Measurements from ENCODE around the gene DHRS13.

Gene DHRS13

DNA sequence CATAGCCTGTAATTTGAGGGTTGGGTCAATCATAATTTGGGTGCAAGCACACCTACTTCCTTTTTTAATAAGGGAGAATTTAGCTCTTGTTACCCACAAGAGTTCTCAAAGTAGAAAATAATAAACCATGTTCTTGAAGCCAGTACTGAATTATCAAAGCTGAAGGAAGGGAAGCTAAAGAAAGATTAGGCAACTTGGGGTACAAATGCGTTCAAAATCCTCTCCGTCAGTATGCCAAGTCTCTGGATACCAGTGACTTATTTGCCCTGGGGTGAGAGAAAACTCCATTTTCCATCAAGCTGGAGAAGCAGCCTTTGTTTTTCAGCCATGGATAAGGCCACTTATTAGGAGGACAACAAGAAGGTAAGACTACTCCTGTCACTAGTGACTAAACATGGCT, 23.5 kb upstream of the DHRS13 start:
- CTCF ChIA-PET = interaction anchor here (1.1 to 2.2 kb wide), 5 partner anchors 10 to 177 kb away, joined by 3 to 8 read pairs (median 6); no protein-coding TSS in a partner anchor
- Mint-ChIP-seq H3K9me3 (peaks cover 4% of the 10 kb centered on the region), H3K4me3 (peak overlapping the region; percentile 13), H3K4me1 (peaks cover 52% of the 10 kb centered on the region), H3K36me3 (peaks cover 75% of the 10 kb centered on the region), H3K27ac (peak overlapping the region; percentile 96), H3K27me3 (no peaks in the 10 kb centered on the region)
- DNase-seq = no peak

DNA sequence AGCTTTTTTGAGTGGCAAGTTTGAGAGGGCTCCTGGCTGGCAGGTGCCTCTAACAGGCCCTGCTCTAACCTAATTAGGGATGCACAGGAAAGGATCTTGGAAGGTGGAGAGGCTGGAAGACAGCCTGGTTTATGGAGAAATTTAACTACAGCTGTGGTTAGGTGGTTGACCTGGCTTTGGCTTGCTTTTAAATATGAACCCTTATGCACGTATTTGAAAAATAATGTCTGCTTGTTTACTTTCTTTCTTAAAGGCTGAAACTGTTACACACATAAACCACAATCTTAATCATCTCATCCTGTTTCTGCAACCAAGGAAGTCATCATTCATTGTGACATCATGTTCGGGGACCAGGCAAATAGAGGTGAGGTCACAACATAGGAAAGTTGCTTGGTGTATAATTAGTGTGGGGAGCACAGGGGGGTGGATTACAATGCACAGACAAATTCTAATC, 23.1 kb upstream of the DHRS13 start:
- Mint-ChIP-seq H3K4me1 (peaks cover 52% of the 10 kb centered on the region), H3K4me3 (peak overlapping the region; percentile 13), H3K27ac (peak overlapping the region; percentile 96), H3K27me3 (no peaks in the 10 kb centered on the region), H3K36me3 (peaks cover 76% of the 10 kb centered on the region), H3K9me3 (peaks cover 4% of the 10 kb centered on the region)
- peak; percentile 62 for DNase-seq
- CTCF ChIA-PET = interaction anchor here (1.0 to 2.2 kb wide), 6 partner anchors 9 to 191 kb away, joined by 3 to 8 read pairs (median 6); no protein-coding TSS in a partner anchor

- no peaks in the 10 kb centered on the region for H3K9me3 Mint-ChIP-seq
- peak overlapping the region; percentile 26 for H3K27ac Mint-ChIP-seq
- DNase-seq = no peak
- H3K4me3 Mint-ChIP-seq = no peak overlapping the region
- peaks cover 84% of the 10 kb centered on the region for H3K36me3 Mint-ChIP-seq
- H3K4me1 Mint-ChIP-seq = peaks cover 13% of the 10 kb centered on the region
- CTCF ChIA-PET = interaction anchor here (1.1 to 1.3 kb wide), 2 partner anchors 72 to 194 kb away, joined by 3 to 4 read pairs; partner anchors contain the start of gene TLCD1
- H3K27me3 Mint-ChIP-seq = no peaks in the 10 kb centered on the region
Observed at GRCh38 chr17:28920201-28920600, 17.3 kb upstream of the DHRS13 start.

GRCh38 chr17:28918295-28918694, 15.4 kb upstream of the DHRS13 start:
- Mint-ChIP-seq H3K4me3 (no peak overlapping the region), H3K27me3 (no peaks in the 10 kb centered on the region)

DNA sequence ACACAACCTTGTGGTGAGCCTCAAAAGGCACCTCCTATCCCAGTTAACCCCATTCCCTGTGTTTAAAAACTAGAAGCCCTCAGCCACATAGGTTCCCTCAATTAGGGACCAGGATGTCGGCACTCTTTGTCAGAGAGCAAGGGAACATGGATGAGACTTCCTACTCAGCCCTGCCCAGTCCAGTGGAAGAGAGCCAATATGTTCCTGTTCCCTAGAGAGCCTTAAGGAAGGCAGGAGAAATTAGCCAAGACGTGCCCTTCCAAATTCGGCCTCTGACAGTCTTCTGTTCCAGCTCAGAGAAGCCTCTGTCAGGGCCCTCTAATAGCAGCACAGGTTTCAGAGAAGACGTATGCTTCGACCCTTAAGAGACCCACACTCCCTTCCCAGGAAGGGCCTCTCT, 14.6 kb upstream of the DHRS13 start:
- no peak overlapping the region for H3K27ac Mint-ChIP-seq
- H3K4me1 Mint-ChIP-seq = peaks cover under 1% of the 10 kb centered on the region
- H3K36me3 Mint-ChIP-seq = peaks cover 84% of the 10 kb centered on the region
- no peak for DNase-seq
- no peaks in the 10 kb centered on the region for H3K27me3 Mint-ChIP-seq
- H3K4me3 Mint-ChIP-seq = no peak overlapping the region
- CTCF ChIA-PET = interaction anchor here (1.0 to 3.9 kb wide), 6 partner anchors 8 to 154 kb away, joined by 3 to 41 read pairs (median 6); no protein-coding TSS in a partner anchor
- H3K9me3 Mint-ChIP-seq = no peaks in the 10 kb centered on the region

More at GRCh38 chr17:28918295-28918694, 15.4 kb upstream of the DHRS13 start:
- Mint-ChIP-seq H3K27ac (peak overlapping the region; percentile 45), H3K4me1 (peaks cover 2% of the 10 kb centered on the region), H3K9me3 (no peaks in the 10 kb centered on the region), H3K36me3 (peaks cover 81% of the 10 kb centered on the region)
- CTCF ChIA-PET = interaction anchor here (0.7 to 3.9 kb wide), 6 partner anchors 15 to 191 kb away, joined by 3 to 41 read pairs (median 4); no protein-coding TSS in a partner anchor
- DNase-seq = no peak

DNA sequence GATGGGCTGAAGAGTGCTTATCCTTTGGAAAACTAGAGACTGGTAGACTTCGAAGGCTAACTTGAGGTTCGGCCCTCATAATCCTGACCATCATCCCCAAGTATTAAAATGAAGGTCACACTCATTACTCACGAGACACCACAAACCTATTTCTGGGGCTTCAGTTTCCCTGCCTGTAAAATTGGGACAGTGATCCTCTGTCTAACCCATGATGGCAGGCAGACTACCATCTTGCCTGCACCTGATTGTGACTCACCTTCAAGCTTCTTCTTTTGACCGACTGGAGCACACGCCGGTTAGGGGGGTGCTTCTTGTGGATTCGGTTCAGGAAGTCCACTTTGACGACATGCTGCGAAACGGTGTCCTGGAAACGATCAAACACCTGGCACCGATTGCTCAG, 14.2 kb upstream of the DHRS13 start:
- H3K9me3 Mint-ChIP-seq = no peaks in the 10 kb centered on the region
- DNase-seq = no peak
- CTCF ChIA-PET = interaction anchor here (1.1 to 3.9 kb wide), 8 partner anchors 9 to 190 kb away, joined by 3 to 41 read pairs (median 6); partner anchors contain the start of gene TLCD1
- no peak overlapping the region for H3K27ac Mint-ChIP-seq
- peaks cover 86% of the 10 kb centered on the region for H3K36me3 Mint-ChIP-seq
- H3K4me1 Mint-ChIP-seq = no peaks in the 10 kb centered on the region
- no peaks in the 10 kb centered on the region for H3K27me3 Mint-ChIP-seq
- H3K4me3 Mint-ChIP-seq = no peak overlapping the region

GRCh38 chr17:28916302-28916934, 13.5 kb upstream of the DHRS13 start:
- H3K27me3 Mint-ChIP-seq = no peaks in the 10 kb centered on the region
- CTCF ChIA-PET = interaction anchor here (1.1 to 3.9 kb wide), 11 partner anchors 9 to 189 kb away, joined by 3 to 41 read pairs (median 5); partner anchors contain the start of gene TLCD1
- peak overlapping the region; percentile 13 for H3K27ac Mint-ChIP-seq
- peak; percentile 67 for DNase-seq
- peaks cover 85% of the 10 kb centered on the region for H3K36me3 Mint-ChIP-seq
- no peak overlapping the region for H3K4me3 Mint-ChIP-seq
- no peaks in the 10 kb centered on the region for H3K9me3 Mint-ChIP-seq
- no peaks in the 10 kb centered on the region for H3K4me1 Mint-ChIP-seq

- Mint-ChIP-seq H3K27ac (no peak overlapping the region), H3K4me3 (no peak overlapping the region), H3K36me3 (peaks cover 78% of the 10 kb centered on the region), H3K4me1 (no peaks in the 10 kb centered on the region), H3K9me3 (no peaks in the 10 kb centered on the region), H3K27me3 (no peaks in the 10 kb centered on the region)
- CTCF ChIA-PET = interaction anchor here (0.8 to 2.5 kb wide), 6 partner anchors 10 to 186 kb away, joined by 3 to 9 read pairs (median 5); partner anchors contain the start of gene DHRS13
- no peak for DNase-seq
Observed at GRCh38 chr17:28912938-28913333, 10.1 kb upstream of the DHRS13 start.

DNA sequence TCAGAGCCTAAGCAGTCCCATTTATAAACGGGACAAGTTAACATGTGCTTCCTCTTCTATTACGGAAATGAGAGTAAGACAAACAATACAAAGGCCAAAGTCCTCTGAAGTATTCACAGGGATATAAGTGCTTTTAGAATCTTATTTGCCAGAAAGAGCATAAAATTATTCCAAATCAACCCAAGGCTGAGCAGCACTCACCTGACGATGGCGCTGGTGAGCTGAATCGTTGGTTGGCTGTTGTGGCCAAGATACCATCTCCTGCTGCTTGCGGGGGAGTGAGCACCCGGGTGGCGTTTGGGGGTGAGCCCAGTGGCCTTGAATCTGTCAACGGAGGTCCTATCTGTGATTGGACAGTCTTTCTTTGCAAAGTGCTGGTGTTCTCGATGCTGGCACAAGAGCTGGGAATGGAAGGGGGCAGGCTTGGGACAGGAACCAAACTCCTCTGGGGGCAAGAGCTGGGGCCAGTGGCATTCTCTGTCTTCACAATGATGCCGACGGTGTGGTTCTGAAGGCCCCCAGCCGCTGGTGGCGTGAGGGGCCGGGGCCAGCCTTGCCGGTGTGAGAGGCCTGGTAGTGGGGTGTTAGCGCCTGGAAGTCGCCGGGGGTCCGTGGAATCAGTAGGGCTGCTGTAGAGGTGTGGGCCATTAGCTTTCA, 9.5 kb upstream of the DHRS13 start:
- peak; percentile 35 for DNase-seq
- Mint-ChIP-seq H3K27ac (no peak overlapping the region), H3K9me3 (no peaks in the 10 kb centered on the region), H3K4me1 (no peaks in the 10 kb centered on the region), H3K4me3 (no peak overlapping the region), H3K36me3 (peaks cover 78% of the 10 kb centered on the region), H3K27me3 (no peaks in the 10 kb centered on the region)
- CTCF ChIA-PET = interaction anchor here (0.8 to 2.5 kb wide), 6 partner anchors 9 to 186 kb away, joined by 3 to 9 read pairs (median 5); partner anchors contain the start of gene DHRS13

- CTCF ChIA-PET = interaction anchor here (0.7 to 2.5 kb wide), 8 partner anchors 8 to 206 kb away, joined by 3 to 9 read pairs (median 6); partner anchors contain the start of gene DHRS13
- no peaks in the 10 kb centered on the region for H3K4me1 Mint-ChIP-seq
- H3K27me3 Mint-ChIP-seq = no peaks in the 10 kb centered on the region
Observed at GRCh38 chr17:28911411-28912045, 8.6 kb upstream of the DHRS13 start.

GRCh38 chr17:28910534-28910933, 7.7 kb upstream of the DHRS13 start:
- Mint-ChIP-seq H3K4me1 (no peaks in the 10 kb centered on the region), H3K4me3 (no peak overlapping the region), H3K9me3 (no peaks in the 10 kb centered on the region), H3K27me3 (no peaks in the 10 kb centered on the region), H3K27ac (peak overlapping the region; percentile 52), H3K36me3 (peaks cover 70% of the 10 kb centered on the region)
- CTCF ChIA-PET = interaction anchor here (0.8 to 1.8 kb wide), 5 partner anchors 43 to 207 kb away, joined by 3 to 9 read pairs (median 6); no protein-coding TSS in a partner anchor
- DNase-seq = no peak

More at GRCh38 chr17:28911411-28912045, 8.6 kb upstream of the DHRS13 start:
- no peak for DNase-seq
- H3K27ac Mint-ChIP-seq = no peak overlapping the region
- peaks cover 75% of the 10 kb centered on the region for H3K36me3 Mint-ChIP-seq
- no peak overlapping the region for H3K4me3 Mint-ChIP-seq
- no peaks in the 10 kb centered on the region for H3K9me3 Mint-ChIP-seq

- CTCF ChIA-PET = interaction anchor here (1.0 to 2.4 kb wide), 4 partner anchors 13 to 182 kb away, joined by 3 to 10 read pairs (median 4); partner anchors contain the start of gene TLCD1
- Mint-ChIP-seq H3K4me1 (peaks cover 7% of the 10 kb centered on the region), H3K27ac (no peak overlapping the region), H3K36me3 (peaks cover 60% of the 10 kb centered on the region), H3K27me3 (no peaks in the 10 kb centered on the region), H3K4me3 (no peak overlapping the region), H3K9me3 (no peaks in the 10 kb centered on the region)
- DNase-seq = no peak
Observed at GRCh38 chr17:28908640-28909167, 5.8 kb upstream of the DHRS13 start.

DNA sequence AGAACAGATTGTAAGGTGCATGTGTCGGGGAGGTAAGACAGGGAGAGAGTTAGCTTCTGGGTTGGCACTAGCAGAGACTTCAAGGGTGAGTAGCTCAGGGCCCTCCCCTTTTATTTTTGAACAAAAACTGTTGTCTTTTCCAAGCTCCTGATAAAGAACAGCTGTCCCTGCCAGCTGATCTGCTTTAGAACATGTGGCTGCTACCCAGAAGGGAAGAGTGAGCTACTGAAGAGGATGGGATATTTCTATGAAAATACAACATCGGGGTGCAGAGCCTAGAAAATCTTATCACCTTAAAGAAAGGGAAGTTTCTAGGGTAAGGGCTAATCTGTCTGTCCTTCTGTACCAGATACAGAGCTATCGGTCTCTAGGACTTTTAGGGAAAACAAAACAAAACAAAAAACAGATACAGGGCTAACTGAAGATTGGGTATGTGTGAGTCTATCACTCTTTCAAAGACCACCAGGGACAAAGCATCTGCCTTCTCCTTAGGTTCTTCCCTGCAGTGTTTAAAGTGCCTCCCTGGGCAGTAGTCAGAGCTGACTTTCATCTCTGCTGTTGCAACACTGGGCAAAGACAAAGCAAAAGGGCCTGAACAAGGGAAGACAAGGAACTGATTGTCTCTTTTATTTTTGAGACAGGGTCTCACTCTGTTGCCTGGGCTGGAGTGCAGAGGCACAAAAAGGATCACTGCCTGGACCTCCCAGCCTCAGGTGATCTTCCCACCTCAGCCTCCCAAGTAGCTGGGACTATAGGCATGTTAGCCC, 5.0 kb upstream of the DHRS13 start:
- H3K4me3 Mint-ChIP-seq = no peak overlapping the region
- CTCF ChIA-PET = interaction anchor here (1.0 to 2.4 kb wide), 4 partner anchors 14 to 181 kb away, joined by 3 to 10 read pairs (median 4); partner anchors contain the start of gene TLCD1
- no peaks in the 10 kb centered on the region for H3K9me3 Mint-ChIP-seq
- no peaks in the 10 kb centered on the region for H3K27me3 Mint-ChIP-seq
- H3K36me3 Mint-ChIP-seq = peaks cover 52% of the 10 kb centered on the region
- H3K27ac Mint-ChIP-seq = no peak overlapping the region
- peaks cover 14% of the 10 kb centered on the region for H3K4me1 Mint-ChIP-seq
- DNase-seq = no peak
